ENCODE measurements around the gene C2CD2.

The C2CD2 gene

DNA sequence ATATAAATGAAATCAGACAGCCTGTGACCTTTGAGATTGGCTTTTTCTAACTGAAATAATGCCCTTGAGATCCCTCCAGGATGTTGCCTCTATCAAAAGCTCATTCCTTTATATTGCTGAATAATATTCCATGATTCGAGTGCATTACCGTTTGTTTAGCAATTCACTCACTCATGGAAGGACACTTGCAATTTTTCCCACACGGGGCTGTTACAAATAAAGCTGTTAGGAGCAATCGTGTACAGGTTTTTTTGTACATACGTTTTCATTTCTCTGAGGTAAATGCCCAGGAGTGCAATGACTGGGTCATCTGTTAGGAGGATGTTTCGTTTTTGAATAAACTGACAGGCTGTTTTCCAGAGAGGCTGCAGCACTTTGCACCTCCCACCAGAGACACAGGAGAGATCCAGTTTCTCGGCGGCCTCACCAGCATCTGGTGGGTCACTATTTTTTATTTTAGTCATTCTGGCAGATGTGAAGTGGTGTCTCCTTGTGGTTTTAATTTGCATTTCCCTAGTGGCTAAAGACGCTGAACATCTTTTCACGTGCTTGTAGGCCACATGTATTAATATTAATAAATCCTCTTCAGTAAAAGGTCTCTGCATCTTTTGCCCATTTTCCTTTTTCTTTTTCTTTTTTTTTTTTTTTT, 85.6 kb downstream of the C2CD2 start:
- no peak for DNase-seq

DNA sequence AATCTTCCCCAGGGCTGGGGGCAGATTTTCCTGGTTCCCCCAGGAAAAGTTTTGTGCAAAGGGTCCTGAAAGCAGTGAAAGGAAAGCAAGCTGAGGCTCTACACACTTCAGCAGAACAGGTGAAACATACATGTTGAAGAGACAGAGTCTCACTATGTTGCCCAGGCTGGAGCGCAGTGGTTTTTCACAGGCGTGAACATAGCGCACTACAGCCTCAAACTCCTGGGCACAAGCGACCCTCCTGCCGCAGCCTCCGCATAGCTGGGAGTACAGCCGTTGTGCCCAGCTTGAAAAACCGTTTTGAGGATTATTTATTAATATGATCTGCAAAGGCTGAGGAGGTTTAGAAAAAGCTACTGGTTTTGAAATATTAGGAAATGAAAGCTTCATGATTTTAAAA, 86.5 kb downstream of the C2CD2 start:
- no peak for DNase-seq

DNA sequence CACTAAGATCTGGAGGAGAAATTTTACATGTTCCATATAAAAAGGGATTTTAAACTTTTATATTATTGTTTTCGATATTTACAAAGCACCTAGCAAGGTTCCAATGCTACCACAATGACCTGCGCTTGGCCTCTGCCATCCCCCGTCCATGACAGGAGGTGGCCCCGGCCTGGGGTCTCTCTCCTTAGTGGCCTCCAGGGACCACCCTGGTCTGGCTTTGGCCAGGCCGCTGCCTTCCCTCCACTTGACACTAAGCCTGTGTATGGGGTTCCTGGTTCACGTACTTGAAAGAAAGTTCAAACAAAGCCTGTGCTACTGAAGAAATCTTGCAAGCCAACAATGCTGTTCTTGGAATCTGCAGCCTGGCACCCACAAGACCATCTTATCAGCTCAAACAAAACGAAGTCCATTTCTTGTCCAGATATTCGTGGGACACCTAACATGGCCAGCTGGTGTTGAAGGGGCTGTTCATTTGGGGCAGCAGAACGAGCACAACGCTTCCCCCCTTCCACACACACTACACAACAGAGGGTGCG, 87.5 kb downstream of the C2CD2 start:
- no peak for DNase-seq

DNA sequence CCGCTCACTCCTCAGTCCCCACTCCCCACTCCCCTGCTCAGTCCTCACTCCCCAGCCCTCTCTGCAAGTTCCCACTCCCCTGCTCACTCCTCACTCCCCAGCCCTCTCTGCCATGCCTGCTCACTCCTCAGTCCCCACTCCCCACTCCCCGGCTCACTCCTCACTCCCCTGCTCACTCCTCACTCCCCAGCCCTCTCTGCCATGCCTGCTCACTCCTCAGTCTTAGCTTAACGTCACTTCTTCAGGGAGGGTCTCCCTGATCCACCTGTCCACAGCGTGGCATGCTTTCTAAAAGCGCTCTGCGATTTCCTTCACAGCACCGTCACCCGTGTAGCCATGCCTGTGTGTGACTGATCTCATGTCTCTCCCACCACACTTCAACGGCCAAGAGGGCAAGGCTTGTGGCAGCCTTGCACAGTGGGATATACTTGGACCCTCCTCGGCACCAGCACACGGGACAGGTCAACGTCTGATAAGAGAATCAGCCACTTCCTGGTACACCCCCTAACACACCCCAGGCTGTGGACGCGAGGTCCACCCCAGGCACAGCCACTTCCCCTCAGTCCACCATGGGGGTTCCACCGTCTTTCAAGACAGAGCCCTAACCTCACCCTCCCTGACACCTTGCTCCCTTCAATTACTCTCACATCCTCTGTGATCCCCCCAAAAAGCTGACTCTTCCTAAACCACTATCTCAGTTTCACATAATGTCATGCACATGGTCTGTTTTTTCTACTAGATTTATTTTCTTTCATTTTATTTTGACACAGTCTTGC, 88.6 kb downstream of the C2CD2 start:
- no peak for DNase-seq

DNA sequence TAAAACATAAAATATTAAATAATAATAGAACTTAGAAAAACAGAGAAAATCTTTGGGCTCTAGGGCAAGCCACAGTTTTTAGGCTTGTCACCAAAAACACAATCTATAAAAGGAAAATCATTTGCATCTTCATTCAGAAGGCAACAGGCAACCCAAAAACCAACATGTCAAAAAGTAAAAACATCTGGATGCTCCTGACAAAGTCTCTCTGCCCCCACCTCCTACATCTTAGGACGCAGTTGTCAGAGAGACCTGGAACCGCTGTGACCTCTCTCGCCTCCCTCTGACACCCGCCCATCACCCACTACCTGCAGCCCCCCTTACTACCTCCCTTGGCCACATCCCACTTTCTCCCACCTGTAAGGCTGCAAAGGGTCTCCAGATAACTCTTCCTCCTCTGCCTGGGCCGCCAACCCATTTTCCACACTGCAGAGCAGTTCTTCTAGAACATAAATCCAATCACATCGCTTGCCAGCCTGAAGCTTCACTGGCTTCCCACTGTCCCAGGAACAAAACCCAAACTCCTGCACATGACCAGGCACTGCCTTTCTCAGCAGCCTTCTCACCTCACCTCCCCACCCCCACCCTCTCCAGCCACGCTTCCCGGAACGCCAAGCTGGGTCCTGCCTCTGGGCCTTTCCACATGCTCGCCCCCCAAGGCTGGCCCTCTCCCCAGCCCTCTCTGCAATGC, 89.4 kb downstream of the C2CD2 start:
- DNase-seq: no peak

DNA sequence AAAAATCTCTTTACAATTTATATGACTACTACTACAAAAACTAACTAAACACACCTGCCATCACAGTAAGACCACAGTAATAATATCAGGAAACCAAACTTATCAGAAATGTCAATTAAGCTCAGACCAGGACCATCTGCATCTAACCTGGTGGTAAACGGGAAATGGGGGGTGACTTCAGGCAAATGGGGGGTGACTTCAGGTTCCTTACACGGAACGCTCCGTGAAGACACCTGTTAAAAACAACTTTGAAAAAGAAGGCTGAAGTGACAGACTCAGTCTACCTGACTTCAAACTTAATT, 90.4 kb downstream of the C2CD2 start:
- no peak for DNase-seq

DNA sequence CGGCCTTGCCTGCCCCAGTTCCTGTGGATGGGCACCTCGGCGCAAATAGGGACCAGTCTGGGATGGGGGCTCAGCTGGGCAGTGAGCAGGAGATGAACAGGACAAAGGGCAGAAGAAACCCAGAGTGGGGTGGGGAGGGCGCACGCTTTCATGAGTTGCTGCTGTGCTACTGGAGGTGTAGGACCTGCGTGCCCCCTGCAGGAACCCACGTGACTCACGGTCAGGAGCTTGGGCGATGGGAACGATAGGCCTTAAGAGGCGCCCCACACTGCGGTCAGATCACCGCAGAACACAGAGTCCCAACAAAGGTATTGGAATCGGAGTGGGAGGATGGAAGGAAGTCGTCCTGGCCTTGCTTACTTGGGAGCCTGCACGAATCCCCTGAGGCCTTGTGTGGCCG, 91.8 kb downstream of the C2CD2 start:
- DNase-seq: no peak

DNA sequence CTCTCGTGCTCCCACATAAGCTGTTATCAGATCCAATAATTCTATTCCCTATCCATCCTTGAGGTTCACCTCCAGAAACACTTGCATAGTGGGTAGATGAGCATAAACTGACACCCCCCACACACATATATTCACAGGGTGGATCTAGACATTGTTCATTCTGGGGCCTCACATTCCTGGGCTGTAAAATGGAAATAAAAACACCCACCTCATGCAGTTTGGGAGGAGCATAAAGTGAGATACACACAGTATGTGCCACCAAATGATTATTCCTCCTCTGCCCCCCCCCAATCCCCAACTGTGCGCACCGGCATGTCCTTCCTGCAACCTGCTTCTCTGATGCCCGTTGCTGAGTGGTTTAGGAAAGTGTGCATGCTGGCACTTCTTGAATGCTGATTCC, 92.6 kb downstream of the C2CD2 start:
- no peak for DNase-seq

DNA sequence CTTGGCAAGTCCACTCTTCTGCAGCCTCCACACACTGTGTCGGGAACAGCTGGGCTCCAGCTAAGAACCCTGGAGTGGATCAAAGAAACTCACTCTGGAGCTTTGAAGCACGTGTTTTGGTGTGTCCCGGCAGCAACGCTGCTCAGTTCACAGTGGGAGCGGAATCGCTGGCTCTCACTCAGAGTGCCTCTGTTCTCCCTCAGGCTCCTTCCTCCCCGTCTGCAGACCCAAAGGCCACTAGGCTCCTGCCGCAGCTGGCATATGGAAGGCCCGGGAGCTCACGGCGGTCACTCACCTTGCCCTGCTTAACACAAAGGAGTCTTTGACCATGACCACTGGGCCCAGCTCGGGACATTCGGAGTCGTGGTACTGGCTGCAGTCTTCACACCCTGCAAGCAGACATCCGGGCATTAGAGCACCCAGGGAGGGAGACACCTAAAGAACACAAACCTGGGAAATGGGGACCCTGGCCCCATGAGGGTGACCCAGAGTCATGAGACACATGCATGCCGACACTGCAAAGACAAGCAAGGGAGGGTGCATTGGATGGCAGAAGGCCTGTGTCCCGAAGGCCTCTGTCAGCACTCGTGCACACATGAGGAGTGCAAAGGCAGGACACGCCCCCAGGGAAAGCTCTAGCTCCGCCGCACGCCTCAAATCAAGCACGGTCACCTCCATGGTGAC, 94.4 kb downstream of the C2CD2 start:
- DNase-seq: no peak

DNA sequence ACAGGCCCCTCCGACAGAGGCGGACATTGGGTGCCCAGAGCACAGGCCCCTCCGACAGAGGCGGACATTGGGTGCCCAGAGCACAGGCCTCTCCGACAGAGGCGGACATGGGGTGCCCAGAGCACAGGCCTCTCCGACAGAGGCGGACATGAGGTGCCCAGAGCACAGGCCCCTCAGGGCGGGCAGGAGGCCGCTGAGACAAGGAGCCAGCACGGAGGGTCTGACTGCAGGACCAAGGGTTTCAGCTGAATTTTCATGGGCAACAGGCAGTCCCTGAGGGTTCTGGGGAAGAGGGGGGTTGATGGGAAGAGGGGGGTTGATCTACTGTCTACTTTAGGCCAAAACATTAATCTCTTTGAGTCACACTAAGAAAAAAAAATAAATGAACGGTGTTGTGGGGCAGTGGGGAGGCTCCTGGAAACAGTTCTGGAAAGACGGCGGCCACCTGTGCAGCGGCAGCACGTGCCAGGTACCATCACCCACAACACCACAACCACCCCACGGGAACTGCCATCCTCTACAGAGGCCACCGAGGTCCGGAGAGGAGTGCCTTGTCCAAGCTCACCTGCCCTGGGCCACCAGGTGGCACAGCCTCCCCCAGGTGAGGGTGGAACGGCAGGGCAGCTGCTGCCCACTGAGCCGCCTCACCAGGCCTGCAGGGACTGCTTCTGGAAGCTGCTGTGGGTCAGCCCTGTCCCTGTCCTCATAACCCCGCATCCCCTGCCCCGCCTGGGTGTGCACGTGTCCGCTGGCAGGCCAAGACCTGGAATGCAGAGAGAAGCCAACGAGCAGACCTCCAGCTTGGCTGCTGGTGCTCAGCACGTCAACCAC, 95.1 kb downstream of the C2CD2 start:
- no peak for DNase-seq

DNA sequence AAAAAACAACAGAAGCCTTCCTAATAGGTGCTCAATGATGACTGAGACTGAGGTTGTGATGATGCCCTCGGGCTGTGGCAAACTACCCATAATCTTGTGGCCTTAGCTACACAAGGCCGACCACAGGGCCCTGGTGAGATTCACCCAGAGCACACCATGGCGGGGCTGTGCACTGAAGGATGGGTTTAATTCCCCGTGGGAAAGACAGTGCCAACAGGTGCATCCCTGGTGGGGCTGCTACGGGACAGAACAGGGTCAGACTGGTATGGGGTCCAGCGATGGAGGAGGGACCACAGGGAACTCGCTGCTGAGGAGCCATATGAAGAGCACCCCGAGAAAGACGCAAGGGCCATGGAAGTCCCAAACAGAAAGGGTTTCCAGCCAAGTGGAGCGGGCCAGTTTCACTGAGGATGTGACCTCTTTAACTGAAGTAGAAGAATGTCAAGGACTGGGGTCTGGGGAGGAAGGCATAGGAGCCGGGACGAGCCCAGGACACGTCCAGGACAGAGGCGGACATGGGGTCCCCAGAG, 96.0 kb downstream of the C2CD2 start:
- no peak for DNase-seq

DNA sequence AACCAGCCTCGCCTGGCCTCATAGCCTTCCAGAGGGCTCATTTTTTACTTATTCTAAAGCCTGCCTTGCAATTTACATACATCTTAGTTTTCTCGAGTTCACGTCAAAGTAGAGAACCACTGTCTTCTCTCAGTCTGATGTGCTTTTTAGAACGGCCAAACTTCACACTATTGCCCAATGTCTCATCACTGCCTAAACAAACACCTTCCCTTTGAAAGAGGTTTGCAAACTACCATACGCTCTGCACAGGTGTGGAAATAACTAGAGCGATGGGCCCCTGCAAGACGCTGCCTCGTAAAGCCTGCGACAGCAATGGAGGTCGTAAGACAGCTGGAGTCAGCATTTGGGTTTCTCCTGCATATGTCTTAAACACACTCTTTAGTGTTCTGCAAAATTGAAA, 97.2 kb downstream of the C2CD2 start:
- DNase-seq: no peak

DNA sequence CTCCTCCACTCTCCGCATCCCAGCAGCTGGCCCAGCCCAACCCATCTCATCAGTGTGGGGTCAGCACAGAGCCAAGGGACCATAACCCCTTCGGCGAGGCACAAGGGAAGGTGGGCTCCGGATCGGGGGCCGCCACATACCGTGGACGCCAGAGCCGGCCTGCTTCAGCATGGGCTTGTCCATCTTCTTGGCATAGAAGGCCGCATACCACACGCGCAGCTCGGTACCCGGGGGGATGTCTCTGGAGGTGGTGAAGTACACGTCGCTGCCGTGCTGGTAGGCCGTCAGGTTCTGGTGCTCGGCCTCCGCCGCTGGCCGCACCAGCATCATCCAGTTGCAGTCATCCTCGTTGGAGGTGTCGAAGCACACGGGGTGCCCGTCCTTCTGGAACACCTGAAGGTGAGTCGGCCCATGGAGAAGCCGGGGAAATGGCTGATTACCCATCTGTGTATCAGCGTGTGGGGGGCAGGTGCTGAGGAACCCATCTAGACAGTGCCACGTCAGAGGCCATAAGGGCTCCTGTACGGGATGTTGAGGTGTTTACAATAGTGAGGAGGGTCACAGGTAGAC, 99.3 kb downstream of the C2CD2 start:
- DNase-seq: no peak

DNA sequence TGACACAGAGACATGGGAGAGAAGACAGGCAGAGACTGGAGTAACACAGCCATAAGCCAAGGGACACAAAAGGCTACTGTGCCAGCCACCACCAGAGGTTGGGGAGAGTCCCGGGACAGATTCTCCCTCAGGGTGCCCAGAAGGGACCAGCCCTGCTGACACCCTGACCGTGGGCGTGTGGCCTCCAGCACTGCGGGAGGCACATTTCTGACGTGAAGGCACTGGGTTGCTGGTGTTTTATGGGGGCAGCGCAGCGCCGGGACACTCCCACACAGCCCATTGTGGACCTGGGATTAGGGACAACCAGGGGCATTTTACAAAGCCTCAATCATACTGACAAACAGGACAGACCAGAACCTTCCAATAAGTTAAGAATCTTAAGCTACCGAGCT, 100.9 kb downstream of the C2CD2 start:
- no peak for DNase-seq

DNA sequence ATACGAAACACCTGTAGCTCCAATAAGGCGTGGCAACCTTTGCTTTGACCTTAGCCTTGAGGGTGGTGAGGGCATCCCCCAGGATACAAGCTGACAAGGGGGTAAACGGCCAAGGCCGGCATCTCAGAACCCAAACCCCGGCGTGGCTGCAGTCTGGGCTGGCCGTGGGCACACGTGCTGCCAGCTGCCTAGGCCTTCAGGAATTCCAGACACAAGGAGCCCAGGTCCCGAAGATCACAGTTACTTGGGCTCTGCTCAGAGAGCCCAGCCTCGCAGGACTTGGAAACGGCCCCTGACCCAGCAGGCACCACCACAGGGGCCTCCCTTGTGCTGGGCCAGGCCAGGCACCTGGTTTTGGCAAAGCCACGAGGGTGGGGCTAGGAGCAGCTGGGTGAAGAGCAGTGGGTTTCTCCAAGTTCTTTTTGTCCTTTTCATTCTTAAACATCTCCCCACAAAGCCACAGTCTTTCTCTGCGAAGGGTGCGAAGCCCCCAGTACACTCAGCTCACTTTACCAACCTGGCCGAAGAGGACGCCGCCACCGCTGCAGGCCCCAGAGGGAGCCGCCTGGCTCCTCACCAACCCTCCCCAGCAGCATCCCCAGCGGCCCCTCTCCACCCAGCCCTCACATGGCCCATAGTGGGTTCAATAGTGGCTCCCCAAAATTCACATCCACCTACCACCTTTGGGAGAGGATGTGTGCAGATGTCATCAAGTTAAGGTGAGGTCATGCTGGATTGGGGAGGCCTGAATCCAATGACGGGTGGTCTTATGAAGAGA, 101.5 kb downstream of the C2CD2 start:
- no peak for DNase-seq

DNA sequence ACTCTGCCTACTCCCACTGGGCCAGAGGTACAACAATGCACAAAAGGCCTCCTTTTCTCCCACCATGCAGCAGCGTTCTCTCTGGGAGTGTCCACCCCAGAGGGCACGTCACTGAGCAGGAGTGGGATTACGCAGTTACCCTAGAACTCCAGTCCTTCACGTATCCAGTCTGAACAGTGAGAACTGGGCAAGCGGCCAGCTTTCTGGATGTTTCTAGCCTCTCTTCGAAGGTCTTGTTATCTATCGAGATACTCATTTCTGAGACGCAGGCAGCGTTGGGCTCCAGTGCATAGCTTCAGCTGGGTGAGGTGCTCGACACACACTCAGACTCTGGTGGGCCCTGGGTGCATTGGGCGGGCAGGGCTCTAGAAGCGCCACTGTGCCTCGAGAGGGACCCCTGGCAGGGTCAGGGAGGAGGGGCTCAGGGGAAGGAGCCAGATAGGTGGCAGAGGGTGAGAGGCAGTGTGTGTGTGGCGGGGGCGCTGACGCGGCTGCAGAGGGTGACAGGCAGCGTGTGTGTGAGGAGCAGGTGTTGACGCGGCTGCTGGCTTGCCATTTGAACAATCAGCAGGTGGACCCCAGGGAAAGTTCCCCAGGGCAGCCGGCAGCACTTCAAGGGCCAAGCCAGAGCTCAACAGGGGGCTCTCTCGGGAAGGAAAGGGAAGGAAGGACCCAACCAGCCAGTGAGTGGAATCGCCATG, 102.6 kb downstream of the C2CD2 start:
- peak in 1 of 51 donors; percentile 16 for DNase-seq

DNA sequence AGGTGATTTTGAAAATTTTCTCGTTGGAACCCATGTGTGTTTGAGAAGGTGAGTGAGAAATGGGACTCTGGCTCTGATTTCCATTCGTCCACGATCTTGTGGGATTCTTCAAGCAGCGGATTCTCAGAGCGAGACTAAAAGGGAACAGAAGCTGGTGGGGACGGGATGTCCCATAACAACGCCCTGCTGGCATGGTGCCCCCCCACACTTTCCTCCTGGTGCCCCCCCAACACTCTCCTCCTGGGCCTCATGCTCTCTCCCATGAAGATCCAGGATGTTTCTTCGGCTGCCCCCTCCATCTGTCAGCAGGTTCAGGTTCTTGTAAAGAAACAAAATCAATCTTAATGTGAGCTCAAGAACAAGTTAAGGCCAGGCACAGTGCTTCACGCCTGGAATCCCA, 103.7 kb downstream of the C2CD2 start:
- DNase-seq: no peak

DNA sequence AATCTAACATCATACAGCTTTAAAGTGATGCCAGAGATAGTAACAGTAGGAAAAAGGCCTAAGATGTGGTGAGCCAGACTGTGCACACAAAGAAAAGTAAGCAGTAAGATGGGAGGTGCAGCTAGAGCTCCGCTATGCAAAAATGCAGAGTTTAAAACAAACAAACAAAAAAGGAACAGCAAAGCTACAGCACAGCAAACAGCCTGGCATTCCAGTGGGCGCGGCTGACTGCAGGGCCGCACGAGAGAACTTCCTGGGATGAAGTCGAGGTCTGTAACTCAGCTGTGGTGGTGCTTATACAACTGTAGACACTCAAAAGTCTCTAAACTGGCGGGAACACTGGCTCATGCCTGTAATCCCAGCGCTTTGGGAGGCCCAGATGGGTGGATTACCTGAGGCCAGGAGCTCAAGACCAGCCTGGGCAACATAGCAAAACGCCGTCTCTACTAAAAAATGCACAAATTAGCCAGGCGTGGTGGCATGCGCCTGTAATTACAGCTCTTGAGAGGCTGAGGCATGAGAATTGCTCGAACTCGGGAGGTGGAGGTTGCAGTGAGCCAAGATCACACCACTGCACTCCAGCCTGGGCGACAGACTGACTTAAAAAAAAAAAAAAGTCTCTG, 104.7 kb downstream of the C2CD2 start:
- no peak for DNase-seq

DNA sequence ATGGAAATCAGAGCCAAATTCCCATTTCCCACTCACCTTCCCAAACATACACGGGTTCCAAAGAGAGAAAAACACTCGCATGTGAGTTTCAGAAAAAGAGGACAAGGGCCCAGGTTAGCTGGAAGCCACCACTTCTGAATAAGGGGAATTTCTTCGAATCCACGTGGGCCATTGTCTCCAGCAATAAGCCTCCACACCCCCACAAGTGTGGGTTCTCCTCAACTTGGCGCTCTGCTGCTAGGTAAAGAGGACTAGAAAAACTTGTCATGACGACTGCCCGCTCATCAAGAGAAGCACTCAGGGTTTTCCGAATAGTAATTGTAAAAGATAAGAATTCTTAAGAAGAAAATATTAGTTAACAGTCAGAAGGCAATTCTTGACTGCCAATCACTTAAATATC, 105.3 kb downstream of the C2CD2 start:
- DNase-seq: no peak

Measured in hypothalamus (tissue), 51 donors.